ENCODE data around the gene MMUT.
"Not testable (repeated sequence)": the region's sequence is repeated elsewhere in the genome, so short reads cannot be mapped to it uniquely, and the experiment has no call there.

DNA sequence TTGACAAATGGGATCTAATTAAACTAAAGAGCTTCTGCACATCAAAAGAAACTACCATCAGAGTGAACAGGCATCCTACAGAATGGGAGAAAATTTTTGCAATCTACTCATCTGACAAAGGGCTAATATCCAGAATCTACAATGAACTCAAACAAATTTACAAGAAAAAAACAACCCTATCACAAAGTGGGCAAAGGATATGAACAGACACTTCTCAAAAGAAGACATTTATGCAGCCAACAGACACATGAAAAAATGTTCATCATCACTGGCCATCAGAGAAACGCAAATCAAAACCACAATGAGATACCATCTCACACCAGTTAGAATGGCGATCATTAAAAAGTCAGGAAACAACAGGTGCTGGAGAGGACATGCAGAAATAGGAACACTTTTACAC is 13.5 kb upstream of the MMUT start:
- TF ChIP-seq, protein P1, sequence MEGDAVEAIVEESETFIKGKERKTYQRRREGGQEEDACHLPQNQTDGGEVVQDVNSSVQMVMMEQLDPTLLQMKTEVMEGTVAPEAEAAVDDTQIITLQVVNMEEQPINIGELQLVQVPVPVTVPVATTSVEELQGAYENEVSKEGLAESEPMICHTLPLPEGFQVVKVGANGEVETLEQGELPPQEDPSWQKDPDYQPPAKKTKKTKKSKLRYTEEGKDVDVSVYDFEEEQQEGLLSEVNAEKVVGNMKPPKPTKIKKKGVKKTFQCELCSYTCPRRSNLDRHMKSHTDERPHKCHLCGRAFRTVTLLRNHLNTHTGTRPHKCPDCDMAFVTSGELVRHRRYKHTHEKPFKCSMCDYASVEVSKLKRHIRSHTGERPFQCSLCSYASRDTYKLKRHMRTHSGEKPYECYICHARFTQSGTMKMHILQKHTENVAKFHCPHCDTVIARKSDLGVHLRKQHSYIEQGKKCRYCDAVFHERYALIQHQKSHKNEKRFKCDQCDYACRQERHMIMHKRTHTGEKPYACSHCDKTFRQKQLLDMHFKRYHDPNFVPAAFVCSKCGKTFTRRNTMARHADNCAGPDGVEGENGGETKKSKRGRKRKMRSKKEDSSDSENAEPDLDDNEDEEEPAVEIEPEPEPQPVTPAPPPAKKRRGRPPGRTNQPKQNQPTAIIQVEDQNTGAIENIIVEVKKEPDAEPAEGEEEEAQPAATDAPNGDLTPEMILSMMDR (conservative IDR thresholded peaks at IDR 0.05) = not testable (repeated sequence)
- not testable (repeated sequence) for TF ChIP-seq EZH2 (IDR thresholded peaks at IDR 0.05; ENCODE audit: low read depth)

Measured in PC-9 (cell line).